ENCODE measurements around the gene ATP5MG.
"Not testable (repeated sequence)": the region's sequence is repeated elsewhere in the genome, so short reads cannot be mapped to it uniquely, and the experiment has no call there.

ATP5MG gene
- total RNA-seq = 22.9 to 39.1 reads per million in 2 donors

- DNase-seq = peak; percentile 89
Measured at GRCh38 chr11:118401151-118401879, at the start of gene ATP5MG. ATP5MG (plus strand) TSS chr11:118401606; CDS start chr11:118401666, 60 bp downstream.

GRCh38 chr11:118353084-118353710, 48.2 kb upstream of the ATP5MG start:
- no peak for DNase-seq

GRCh38 chr11:118358071-118358470, 43.3 kb upstream of the ATP5MG start:
- DNase-seq = no peak

- peak; percentile 97 for DNase-seq
Measured at GRCh38 chr11:118359295-118359958, 42.0 kb upstream of the ATP5MG start, which contains the start of gene UBE4A. UBE4A (plus strand) TSS chr11:118359600; CDS start chr11:118365081, 5,481 bp downstream.

- DNase-seq = no peak
Measured at GRCh38 chr11:118364956-118365615, 36.3 kb upstream of the ATP5MG start.

- DNase-seq = no peak
Measured at GRCh38 chr11:118366287-118366686, 35.1 kb upstream of the ATP5MG start.

- DNase-seq = no peak
Measured at GRCh38 chr11:118370774-118371173, 30.6 kb upstream of the ATP5MG start.

- no peak for DNase-seq
Measured at GRCh38 chr11:118373263-118373662, 28.1 kb upstream of the ATP5MG start.

GRCh38 chr11:118373871-118374270, 27.5 kb upstream of the ATP5MG start:
- DNase-seq = no peak

- DNase-seq = no peak
Measured at GRCh38 chr11:118374729-118375128, 26.7 kb upstream of the ATP5MG start.

- DNase-seq = no peak
Measured at GRCh38 chr11:118375978-118376377, 25.4 kb upstream of the ATP5MG start.

- DNase-seq = no peak
Measured at GRCh38 chr11:118379497-118379896, 21.9 kb upstream of the ATP5MG start.

GRCh38 chr11:118380571-118380970, 20.8 kb upstream of the ATP5MG start:
- DNase-seq = no peak

GRCh38 chr11:118382954-118383353, 18.5 kb upstream of the ATP5MG start:
- DNase-seq = no peak

GRCh38 chr11:118383657-118384056, 17.7 kb upstream of the ATP5MG start:
- DNase-seq = no peak

GRCh38 chr11:118396097-118396501, 5.3 kb upstream of the ATP5MG start:
- DNase-seq = no peak

GRCh38 chr11:118397448-118397847, 4.0 kb upstream of the ATP5MG start:
- no peak for DNase-seq

- peak; percentile 34 for DNase-seq
Measured at GRCh38 chr11:118398791-118399559, 2.4 kb upstream of the ATP5MG start.

- DNase-seq = no peak
Measured at GRCh38 chr11:118401880-118402590, 629 bp downstream of the ATP5MG start.

- not testable (repeated sequence) for DNase-seq
Measured at GRCh38 chr11:118402594-118402993, 1.2 kb downstream of the ATP5MG start.

- DNase-seq = no peak
Measured at GRCh38 chr11:118406599-118407166, 5.3 kb downstream of the ATP5MG start.

All from T-helper 9 cell (primary cell).